Activated CD8-positive, alpha-beta memory T cell treated with anti-CD3 and anti-CD28 coated beads, Interleukin-2, amount 50 U/mL, for 1 hour (primary cell): ENCODE data around the gene SMPD2.

Source experiments
- DNase-seq: peaks from one replicate; pipeline ENCODE4 v3.0.0-alpha.2; 2020; ENCODE audit errors: extremely low read depth

SMPD2 gene

GRCh38 chr6:109440331-109441068 lies at the start of gene SMPD2, which contains the start of gene PPIL6:
TSS of gene SMPD2 (plus strand) at chr6:109440724. CDS start at chr6:109441122, 398 bp downstream.
TSS of gene PPIL6 (minus strand) at chr6:109440628. CDS start at chr6:109440590, 38 bp downstream.
- DNase-seq = no peak

- DNase-seq = no peak
Observed at GRCh38 chr6:109393157-109393885, 47.2 kb upstream of the SMPD2 start.

- DNase-seq = no peak
Observed at GRCh38 chr6:109393886-109394281, 46.6 kb upstream of the SMPD2 start.

GRCh38 chr6:109396046-109396718 lies 44.3 kb upstream of the SMPD2 start:
- no peak for DNase-seq

- DNase-seq = no peak
Observed at GRCh38 chr6:109397020-109397419, 43.5 kb upstream of the SMPD2 start.

GRCh38 chr6:109406196-109406595 lies 34.3 kb upstream of the SMPD2 start:
- DNase-seq = no peak

- DNase-seq = no peak
Observed at GRCh38 chr6:109411034-109411433, 29.5 kb upstream of the SMPD2 start.

GRCh38 chr6:109417646-109418045 lies 22.9 kb upstream of the SMPD2 start:
- DNase-seq = no peak

GRCh38 chr6:109420751-109421150 lies 19.8 kb upstream of the SMPD2 start:
- no peak for DNase-seq

GRCh38 chr6:109421184-109421583 lies 19.3 kb upstream of the SMPD2 start:
- no peak for DNase-seq

GRCh38 chr6:109424946-109425345 lies 15.6 kb upstream of the SMPD2 start:
- DNase-seq = no peak

- no peak for DNase-seq
Observed at GRCh38 chr6:109428889-109429477, 11.5 kb upstream of the SMPD2 start.

- DNase-seq = no peak
Observed at GRCh38 chr6:109429496-109429895, 11.0 kb upstream of the SMPD2 start.

GRCh38 chr6:109434456-109434855 lies 6.1 kb upstream of the SMPD2 start:
- no peak for DNase-seq

GRCh38 chr6:109436041-109436440 lies 4.5 kb upstream of the SMPD2 start:
- no peak for DNase-seq

- no peak for DNase-seq
Observed at GRCh38 chr6:109441069-109441816, 719 bp downstream of the SMPD2 start.

GRCh38 chr6:109442393-109442924 lies 1.9 kb downstream of the SMPD2 start:
- DNase-seq = no peak

- DNase-seq = no peak
Observed at GRCh38 chr6:109443425-109443950, 3.0 kb downstream of the SMPD2 start.

GRCh38 chr6:109445382-109445781 lies 4.9 kb downstream of the SMPD2 start:
- no peak for DNase-seq

- DNase-seq = no peak
Observed at GRCh38 chr6:109446072-109446471, 5.5 kb downstream of the SMPD2 start.

GRCh38 chr6:109446541-109446940 lies 6.0 kb downstream of the SMPD2 start:
- no peak for DNase-seq
